AG08396 (cell line): Measurements from ENCODE around the gene CD207.

Experiments
- DNase-seq: peaks from one replicate; pipeline ENCODE4 v3.0.0; 2012; ENCODE audit warnings: low spot score, mixed read lengths

Gene CD207

DNA sequence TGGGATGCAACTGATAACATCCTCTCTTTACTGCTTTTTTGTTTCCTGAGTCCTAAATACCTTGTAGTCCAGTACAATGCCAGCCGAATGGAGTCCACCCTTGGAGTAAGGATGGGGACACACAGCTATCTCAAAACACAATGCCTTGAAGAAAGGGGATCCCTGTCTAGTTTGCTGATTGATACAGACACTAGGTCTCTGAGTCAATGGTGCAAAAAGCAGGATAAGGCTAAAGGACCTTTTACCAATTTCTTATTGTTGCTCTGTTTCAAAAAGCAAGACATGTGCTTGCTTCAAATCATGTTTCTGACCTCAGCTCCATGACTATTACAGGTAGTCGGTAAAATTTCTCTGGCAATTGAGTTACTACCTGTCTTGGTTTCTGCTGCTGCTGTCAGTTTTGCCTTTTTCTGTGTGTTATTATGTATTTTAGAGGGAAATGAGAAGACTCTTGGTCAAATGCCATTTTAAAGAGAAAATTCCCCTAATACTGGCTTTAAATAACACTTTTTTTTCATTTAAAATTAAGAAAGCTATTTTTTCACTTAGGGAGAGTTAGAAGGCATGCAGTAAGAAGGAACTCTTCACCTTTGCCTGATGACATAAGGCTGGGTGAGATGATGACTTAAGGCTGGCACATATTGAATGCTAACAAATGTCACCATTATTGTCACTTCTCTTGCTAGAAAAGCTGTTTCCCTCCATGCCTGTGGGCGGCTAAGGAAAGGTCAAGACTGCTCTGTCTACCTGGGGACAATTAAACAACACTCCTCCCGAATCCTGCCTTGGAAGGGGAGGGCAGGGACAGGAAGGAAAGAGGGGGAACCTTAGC is 40.2 kb downstream of the CD207 start:
- DNase-seq, result no peak

DNA sequence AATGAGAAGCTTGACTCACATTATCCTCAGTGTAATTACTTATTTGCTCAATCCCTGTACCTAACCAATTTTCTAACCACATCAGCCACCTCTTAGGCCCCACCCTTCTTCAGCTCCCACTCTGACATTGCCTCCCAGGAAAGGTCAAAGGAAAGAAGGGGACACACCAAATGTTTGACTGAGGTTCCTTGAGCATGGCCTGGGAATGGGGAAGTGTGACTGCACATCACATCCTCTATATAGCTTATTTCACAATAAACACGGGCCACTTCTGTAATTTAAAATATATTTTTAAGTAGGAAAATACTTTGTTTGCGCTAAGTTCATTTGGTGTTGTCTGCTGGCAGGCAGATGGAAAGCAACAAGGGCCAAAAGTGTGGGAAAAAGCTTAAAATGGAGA is 42.2 kb downstream of the CD207 start:
- DNase-seq, result no peak

DNA sequence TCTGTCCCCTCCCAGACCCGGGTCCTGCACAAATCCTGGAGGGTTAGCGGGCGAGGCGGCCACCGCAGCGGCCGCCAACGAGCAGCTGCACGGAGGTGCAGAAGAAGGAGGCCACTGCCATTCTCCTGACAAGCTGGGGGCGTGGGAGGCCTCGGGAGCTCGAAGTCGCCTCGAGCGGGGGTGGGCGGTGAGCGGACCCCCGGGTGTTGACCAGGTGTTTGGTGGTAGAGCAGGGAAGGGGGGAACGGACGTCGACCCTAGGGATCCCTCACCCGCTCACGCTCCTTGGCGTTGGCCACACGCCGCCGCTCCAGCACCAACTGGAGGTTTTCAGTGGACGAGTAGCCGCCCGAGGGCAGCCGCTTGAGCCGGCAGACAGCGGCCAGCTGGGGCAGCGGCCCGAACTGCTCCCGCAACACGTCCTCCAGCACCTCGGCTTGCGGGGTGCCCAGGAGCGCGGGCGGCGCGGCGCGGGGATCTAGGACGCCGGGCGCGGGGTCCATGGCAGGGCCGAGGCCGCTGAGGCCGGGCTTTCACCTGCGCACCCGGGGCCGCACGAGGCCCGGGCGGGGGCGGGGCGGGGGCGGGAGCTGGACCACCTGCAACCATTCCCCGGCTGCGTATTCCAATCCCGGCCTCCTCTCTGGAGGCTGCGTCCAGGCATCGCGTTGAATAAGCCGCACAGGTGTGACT is 45.3 kb downstream of the CD207 start, which contains the start of gene FIGLA:
TSS of gene FIGLA (minus strand) at position 508 of the 693 bp plus-strand sequence. CDS start at position 503, 5 bp downstream.
- DNase-seq, result no peak

- DNase-seq, result peak; percentile 67
Measured at GRCh38 chr2:70789304-70790135, 46.1 kb downstream of the CD207 start.

DNA sequence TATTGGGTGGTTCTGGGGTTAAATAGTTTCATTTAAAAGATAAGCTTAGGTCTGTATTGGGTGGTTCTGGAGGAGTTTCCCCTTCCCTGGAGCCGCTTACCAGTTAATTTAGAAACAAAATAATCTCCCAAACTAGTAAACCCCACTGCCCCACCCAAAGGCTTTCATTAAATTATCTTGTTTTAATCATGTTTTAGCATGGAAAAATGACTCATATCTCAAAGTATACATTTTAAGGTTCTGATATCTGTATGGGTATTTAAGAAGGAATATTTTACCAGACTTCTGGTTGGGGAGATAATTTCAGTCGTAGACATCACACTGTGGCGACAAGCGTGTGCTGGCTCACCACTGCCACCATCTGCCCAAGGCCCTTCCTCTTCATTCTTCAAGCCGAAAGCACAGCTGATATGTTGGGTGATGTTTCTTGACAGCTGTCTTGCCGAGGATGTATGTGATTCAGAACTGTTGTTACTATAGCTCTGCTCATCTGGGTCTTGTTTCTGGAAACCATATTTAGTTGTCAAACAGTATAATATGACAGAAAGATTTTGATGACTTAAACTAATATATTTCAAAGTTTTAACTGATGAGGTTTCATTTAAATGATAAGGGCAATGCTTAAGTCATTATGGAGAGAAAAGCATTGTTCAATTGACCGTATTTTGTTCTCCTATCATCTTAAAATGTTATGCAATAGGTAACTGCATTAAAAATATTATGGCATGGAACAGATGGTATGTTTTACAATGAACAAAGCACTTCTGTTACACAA is 50.3 kb downstream of the CD207 start:
- DNase-seq, result no peak

GRCh38 chr2:70784320-70784719 is 51.3 kb downstream of the CD207 start:
- DNase-seq, result no peak
